HG02588 (cell line): ENCODE data around the gene DNAH17.

ENCODE experiments used
- ATAC-seq: cut with Tn5 transposase; IDR thresholded peaks from one replicate; pipeline ENCODE4 v1.9.1; 2021; ENCODE audit warnings: mild to moderate bottlenecking, moderate library complexity; ENCODE audit not compliant: unreplicated experiment

Gene DNAH17

GRCh38 chr17:78577296-78577695, at the start of gene DNAH17:
Gene DNAH17 (minus strand): TSS chr17:78577396. CDS start chr17:78575057, 2,339 bp downstream.
- ATAC-seq = no peak

- no peak for ATAC-seq
Observed at GRCh38 chr17:78624324-78625151, 47.3 kb upstream of the DNAH17 start.

DNA sequence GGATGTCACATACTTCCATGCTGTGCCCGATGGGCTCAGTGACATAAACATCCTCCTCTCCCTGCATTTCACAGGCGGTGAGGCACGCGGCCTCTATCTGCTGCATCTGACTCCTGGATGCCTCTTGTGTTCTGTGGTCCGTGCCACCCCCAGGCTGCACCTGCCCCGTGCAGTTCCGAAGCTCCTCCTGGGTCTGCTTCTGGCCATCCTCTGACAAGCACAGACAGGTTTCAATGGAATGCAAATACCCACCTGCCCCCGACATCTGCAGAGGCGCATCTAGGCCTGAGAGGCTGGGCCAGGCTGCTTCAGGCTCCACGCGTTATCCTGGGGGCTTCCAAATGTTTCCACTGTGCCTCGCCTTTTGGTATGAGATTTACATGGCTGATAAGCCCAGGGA, 46.3 kb upstream of the DNAH17 start:
- no peak for ATAC-seq

DNA sequence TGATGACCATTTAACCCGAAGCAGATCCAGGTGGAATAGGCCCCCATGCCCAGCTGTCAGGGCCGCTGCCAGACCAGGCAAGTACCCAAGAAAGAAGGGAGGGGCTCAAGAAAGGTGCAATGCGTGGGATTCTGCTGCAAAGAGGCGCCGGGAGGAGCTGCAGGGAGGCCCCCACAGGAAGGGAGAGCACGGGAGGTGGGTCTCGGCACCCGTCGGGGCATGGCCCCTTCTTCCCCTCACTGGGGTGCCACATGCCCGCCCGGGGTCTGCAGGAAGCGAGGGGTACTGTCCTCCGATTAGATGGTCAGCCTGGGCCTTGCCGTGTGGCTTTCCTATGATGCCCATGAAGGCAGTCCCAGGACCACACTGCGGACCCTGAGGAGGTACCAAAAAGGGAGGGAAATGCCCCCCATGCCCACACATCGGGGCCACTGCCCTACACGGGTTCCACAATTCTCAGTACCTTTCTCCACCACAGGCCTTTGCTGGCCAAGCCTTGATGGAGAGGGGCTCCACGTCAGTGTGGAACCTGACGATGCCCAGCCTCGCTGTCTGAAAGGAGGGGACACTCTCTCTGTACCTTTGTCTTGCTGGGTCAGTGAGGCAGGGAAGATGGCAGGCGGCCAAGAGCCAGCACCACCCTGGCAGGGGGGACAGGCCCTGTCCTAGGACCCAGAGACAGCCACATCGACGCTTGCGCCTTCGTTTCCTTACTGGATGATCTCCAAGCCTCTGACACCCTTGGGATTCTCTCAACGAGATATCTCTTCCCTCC, 45.5 kb upstream of the DNAH17 start:
- ATAC-seq = no peak

DNA sequence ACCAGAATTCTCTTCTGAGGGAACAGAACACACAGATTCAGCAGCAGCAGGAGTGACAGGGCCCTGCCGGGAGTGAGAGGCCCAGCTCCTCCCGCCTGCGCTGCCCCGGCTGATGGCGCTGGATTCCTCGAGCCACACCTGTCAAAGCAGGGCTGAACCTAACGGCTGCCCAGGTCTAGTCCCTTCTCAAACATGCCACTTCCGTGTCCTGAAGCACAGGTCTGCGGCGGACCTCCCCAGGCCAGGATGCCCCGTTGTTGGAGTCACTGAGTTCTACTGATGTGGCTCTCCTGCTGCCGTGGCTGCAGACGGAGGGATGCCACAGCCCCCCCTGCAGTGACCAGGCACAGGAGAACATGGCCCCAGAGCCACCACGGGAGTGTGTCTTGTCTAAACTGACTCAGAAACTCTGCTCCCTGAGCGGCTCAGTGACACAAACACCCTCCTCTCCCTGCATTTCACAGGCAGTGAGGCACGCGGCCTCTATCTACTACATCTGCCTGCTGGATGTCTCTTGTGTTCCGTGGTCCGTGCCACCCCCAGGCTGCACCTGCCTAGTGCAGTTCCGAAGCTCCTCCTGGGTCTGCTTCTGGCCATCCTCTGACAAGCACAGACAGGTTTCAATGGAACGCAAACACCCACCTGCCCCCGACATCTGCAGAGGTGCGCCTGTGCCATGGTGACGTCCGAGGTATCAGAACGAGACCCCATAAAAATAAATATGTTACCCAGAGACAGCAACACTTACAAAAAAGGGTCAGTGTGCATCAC, 44.7 kb upstream of the DNAH17 start:
- no peak for ATAC-seq

DNA sequence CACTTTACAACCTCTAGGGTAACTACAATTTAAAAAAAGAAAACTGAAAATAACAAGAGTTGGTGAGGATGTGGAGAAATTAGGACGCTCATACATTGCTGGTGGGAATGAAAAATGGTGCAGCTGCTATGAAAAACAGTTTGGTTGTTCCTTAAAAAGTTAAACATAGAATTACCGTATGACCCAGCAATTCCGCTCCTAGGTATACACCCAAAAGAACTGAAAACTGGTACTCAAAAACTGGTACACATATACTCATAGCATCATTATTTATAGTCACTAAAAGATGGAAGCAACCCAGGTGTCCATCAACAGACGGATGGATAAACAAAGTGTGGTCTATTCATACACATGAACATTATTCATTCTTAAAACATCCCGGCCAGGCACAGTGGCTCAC, 42.9 kb upstream of the DNAH17 start:
- ATAC-seq = no peak

GRCh38 chr17:78619334-78619733, 42.1 kb upstream of the DNAH17 start:
- no peak for ATAC-seq

- ATAC-seq = no peak
Observed at GRCh38 chr17:78618264-78619066, 41.3 kb upstream of the DNAH17 start.

GRCh38 chr17:78617511-78618061, 40.4 kb upstream of the DNAH17 start:
- ATAC-seq = no peak

DNA sequence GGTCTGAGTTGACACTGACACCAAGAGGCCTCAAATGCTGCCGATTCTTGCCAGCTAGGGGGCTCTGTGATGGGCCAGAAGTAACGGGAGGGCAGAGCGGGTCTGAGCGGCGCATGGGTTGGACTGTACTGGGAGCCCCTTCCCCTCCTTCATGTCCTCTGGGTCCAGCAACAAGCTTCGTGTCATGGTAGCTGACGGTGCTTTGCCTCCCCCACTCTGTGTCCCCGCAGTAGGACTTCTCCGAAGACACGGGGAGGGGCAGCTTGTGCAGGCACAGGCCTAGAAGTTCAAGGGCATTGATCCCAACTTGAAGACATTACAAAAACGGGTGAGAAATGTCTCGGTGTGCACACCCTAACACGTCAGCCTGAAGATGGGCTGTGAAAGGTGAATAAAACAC, 39.8 kb upstream of the DNAH17 start:
- ATAC-seq = no peak

GRCh38 chr17:78615631-78616030, 38.4 kb upstream of the DNAH17 start:
- no peak for ATAC-seq

- no peak for ATAC-seq
Observed at GRCh38 chr17:78613416-78613815, 36.2 kb upstream of the DNAH17 start.

- no peak for ATAC-seq
Observed at GRCh38 chr17:78611607-78612006, 34.4 kb upstream of the DNAH17 start.

DNA sequence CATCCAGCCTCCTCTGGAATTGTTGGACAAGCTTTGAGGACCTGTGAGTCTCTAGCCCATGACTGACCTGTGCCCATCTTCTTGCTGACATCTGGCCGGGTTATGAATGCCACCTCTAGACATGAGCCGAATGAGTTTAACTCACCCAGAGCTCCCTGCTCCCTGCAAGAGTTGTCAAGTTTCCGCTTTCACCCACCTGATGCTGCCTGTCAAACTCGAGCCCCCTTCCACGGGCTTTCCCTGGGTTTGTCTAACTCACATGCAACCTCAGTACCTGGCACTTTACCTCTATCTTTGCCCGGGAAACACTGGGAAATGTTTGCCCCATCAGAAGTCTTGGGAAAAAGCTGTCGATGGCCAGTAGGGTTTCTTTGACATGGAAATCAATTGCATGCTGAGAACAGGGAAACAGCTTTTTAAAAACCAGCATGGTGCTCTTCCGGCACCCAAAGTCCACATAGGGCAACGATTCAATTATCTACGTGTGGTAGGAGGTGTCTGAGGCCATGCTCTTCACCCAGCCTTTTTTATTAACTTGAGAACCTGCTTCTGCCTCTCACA, 33.8 kb upstream of the DNAH17 start:
- ATAC-seq = no peak

DNA sequence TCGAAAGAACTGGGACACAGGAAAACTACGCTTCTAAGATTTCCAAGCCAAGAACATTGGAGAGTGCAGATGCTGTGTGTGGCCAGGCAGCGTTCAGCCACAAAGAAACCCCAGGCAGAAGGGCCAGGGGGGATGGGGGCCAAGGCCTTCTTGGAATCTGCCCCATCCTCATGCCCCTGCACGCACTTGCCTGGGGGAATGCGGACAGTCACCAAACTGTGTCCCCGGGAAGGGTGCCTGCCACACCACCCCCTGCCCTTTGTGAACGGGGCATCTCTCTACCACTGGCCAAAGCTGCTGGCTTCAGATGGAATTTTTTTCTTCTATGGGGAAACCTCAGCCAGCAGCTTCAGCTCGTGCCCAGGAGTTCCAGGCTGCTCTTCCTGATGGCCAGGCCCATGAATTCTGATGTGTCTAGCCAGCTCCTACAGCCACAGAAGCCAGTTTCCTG, 32.0 kb upstream of the DNAH17 start:
- no peak for ATAC-seq

- no peak for ATAC-seq
Observed at GRCh38 chr17:78608804-78609186, 31.6 kb upstream of the DNAH17 start.

DNA sequence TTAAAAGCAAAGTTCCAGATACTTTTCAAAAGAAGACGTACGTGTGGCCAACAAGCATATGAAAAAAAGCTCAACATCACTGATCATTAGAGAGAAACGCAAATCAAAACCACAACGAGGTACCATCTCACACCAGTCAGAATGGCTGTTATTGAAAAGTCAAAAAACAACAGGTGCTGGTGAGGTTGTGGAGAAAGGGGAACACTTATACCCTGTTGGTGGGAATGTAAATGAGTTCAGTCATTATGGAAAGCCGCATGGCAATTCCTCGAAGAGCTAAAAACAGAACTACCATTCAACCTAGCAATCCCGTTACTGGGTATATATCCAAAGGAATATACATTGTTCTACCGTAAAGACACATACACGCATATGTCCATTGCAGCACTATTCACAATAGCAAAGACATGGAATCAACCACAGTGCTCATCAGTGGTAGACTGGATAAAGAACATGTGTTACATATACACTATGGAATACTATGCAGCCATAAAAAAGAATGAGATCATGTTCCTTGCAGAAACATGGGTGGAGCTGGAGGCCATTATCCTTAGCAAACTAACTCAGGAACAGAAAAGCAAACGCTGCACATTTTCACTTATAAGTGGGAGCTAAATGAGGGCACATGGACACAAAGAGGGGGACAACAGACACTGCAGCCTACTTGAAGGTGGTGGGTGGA, 31.1 kb upstream of the DNAH17 start:
- no peak for ATAC-seq

- no peak for ATAC-seq
Observed at GRCh38 chr17:78607038-78607437, 29.8 kb upstream of the DNAH17 start.

- no peak for ATAC-seq
Observed at GRCh38 chr17:78605886-78606285, 28.7 kb upstream of the DNAH17 start.
